IPS-20b (cell line): ENCODE measurements around the gene TMEM53.

ENCODE experiments used
- H3K27ac ChIP-seq: one replicate; pipeline ENCODE4 v1.5.1; 2013; ENCODE audit warnings: low read length
- H3K27me3 ChIP-seq: 2 replicates; pipeline ENCODE4 v1.6.1; 2013; ENCODE audit warnings: mild to moderate bottlenecking, low read length, inconsistent platforms; ENCODE audit not compliant: insufficient read depth
- H3K36me3 ChIP-seq: 2 replicates; pipeline ENCODE4 v1.6.1; 2013; ENCODE audit warnings: low read depth, mild to moderate bottlenecking, inconsistent platforms, low read length, moderate library complexity; ENCODE audit not compliant: insufficient read depth
- H3K4me1 ChIP-seq: 2 replicates; pipeline ENCODE4 v1.6.1; 2013; ENCODE audit warnings: mild to moderate bottlenecking, control low read depth, inconsistent platforms, low read length, moderate library complexity; ENCODE audit not compliant: insufficient read depth
- H3K4me3 ChIP-seq: 2 replicates; pipeline ENCODE4 v1.5.1; 2013; ENCODE audit warnings: mild to moderate bottlenecking, low read length, inconsistent platforms
- H3K9ac ChIP-seq: 2 replicates; pipeline ENCODE4 v1.6.1; 2013; ENCODE audit warnings: low read depth, mild to moderate bottlenecking, inconsistent platforms, low read length, moderate library complexity
- H3K9me3 ChIP-seq: 2 replicates; pipeline ENCODE4 v1.6.1; 2013; ENCODE audit warnings: mild to moderate bottlenecking, low read depth, low read length, inconsistent platforms; ENCODE audit not compliant: insufficient read depth

Gene TMEM53

DNA sequence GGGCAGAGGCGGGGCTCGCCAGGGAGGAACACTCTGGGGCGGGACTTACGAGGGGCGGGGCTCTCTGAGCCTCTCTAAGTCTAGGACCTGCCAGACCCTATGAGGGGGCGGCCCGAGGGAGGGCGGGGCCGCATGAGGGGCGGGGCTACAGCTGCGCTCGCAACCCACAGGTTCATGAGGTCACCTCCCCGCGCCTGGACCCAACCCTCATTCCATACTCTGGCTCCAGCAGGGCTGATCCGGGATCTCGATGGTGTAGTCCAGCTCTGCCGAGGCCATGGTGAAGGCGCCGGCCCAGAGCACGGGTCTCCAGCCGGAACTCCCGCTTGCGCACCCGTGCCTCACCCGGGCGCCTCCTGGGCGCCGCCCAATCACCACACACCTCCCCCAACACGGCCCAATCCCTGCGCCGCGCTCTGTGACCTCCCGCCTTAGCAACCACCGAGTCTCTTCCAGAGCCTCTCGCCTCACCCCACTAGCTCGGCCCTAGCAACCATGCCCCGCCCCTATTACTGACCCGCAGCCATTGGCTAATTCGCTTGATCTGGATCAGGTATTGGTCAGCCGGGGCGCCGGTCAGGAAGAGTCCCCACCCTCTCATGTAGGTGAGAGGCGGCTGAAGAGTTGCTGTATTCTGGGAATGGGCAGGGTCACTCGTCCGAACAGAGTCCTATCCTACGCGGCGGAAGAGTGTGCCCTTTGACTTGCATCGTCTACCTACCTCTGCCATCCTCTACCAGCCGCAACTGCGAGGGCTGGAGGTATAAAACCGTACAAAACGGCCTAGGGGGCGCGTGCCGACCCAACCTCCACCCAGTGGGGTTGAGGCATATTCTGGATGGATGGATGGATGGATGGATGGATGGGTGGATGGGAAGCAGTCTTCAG lies at the start of gene TMEM53, which contains the start of gene ARMH1:
Gene TMEM53, minus strand, starts transcription at position 369 of the 888 bp plus-strand sequence. Its CDS starts 90 bp downstream, at position 279.
Gene ARMH1, plus strand, starts transcription at position 602 of the 888 bp plus-strand sequence. CDS start 14,984 bp downstream, outside the sequence.
- Histone ChIP-seq H3K4me1 (peaks cover 9% of the 10 kb centered on the region), H3K27ac (no peak within 1 kb of the TSS)

DNA sequence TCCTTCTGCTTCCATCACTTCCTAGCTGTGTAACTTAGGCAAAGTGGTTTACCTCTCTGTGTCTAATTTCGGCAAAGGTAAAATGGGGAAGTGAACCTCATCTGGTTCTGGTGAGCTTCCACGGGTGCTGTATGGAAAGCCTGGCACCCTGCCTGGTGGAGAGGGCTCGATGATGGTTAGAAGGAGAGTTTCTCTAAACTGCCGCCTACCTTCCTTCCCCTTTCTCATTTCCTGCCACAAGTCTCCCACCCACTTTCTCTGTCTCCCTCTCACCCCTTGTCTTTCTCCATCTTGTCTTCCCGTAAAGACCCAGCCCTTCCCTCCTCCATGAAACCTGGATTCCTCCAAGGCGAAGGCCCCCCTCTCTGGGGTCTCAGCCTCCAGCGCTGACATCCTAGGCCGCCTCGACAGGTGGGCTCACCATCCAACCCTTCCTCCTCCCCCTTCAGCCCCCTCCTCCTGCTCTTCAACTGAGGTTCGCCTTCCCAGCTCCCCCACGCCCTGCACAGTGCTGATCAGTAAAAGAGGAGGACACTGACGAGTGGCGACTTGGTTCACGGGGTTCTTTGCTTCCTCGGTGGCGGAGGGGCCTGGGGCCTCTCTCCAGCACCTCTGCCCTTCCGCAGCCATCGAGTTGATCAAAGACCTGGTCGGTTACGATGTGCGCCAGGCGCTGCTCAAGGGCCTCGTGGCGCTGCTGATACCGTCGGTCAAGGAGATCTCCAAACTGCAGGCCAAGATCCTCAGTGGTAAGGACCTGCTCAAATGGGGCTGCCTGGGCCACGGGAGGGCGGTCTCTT lies 49.4 kb upstream of the TMEM53 start:
- no peaks in the 10 kb centered on the region for H3K36me3 ChIP-seq
- no peak overlapping the region for H3K9ac ChIP-seq
- no peaks in the 10 kb centered on the region for H3K27me3 ChIP-seq
- H3K27ac ChIP-seq = no peak overlapping the region
- H3K9me3 ChIP-seq = no peaks in the 10 kb centered on the region
- H3K4me3 ChIP-seq = no peak overlapping the region
- no peaks in the 10 kb centered on the region for H3K4me1 ChIP-seq

More for the DNA sequence above, at the start of gene TMEM53, which contains the start of gene ARMH1:
- Histone ChIP-seq H3K36me3 (no peaks in the 10 kb centered on the region), H3K27me3 (no peaks in the 10 kb centered on the region; the same call in 1 of the 2 replicates), H3K9me3 (no peaks in the 10 kb centered on the region), H3K4me3 (peak within 1 kb of the TSS; percentile 91), H3K9ac (peak within 1 kb of the TSS; percentile 86; the same call in 1 of the 2 replicates)

DNA sequence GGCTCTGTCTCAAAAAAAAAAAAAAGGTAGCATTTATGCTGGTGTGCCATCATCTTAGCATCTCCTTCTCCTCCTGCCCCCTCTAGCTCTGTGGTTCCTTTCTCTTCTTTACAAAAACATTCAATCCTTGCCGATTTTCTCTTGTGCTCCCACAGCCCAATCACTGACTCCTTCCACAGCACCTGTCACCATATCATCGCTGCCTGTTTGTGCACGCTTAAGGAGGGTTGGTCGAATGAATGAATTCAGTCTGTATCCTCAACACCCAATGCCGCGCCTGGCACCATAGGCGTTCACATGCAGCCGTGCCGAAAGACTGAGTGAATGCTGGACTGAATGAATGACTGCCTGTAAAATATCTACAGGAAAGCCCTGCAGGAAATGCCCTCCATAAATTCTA lies 48.8 kb upstream of the TMEM53 start:
- Histone ChIP-seq H3K4me3 (no peak overlapping the region), H3K36me3 (no peaks in the 10 kb centered on the region), H3K9ac (no peak overlapping the region), H3K4me1 (no peaks in the 10 kb centered on the region), H3K27me3 (no peaks in the 10 kb centered on the region), H3K27ac (no peak overlapping the region), H3K9me3 (no peaks in the 10 kb centered on the region)

DNA sequence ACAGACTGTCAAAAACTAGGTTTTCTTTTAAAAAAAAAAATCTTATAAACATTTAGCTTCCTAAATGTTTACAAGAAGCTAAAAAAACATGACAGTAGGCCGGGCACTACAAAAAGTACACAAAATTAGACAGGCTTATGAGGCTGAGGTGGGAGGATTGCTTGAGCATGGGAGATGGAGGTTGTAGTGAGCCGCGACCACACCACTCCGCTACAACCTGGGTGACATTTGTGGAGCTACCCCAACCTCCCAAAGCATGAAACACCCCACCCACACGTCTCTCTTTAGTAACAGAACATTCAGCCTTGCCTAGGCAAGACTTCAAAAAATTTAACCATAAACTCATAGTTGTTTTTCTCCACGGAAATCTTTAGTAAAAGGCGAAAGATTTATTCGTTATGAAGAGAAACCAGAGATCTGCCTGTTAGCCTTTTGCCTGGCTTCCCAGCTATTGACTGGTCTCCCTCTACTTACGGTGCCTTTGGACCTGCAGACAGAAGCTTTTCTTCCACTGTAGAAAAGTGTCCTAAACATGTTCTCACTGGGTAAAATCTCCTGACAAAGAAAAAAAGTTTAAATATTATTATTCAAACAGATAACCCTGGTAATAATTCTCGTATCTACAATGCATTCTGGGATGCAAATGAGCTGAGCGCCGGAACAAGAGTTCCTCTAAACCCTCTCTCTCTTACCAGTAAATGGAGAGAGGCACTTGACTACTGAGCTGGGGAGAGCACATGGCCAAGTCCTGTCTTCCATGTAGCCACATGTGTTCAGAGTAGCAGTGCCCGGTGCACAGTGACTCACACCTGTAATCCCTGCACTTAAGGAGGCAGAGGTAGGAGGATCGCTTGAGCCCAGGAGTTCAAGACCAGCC lies 47.4 kb upstream of the TMEM53 start:
- Histone ChIP-seq H3K4me3 (no peak overlapping the region), H3K36me3 (no peaks in the 10 kb centered on the region), H3K27me3 (no peaks in the 10 kb centered on the region), H3K9ac (peak overlapping the region; percentile 65), H3K4me1 (no peaks in the 10 kb centered on the region), H3K9me3 (no peaks in the 10 kb centered on the region), H3K27ac (no peak overlapping the region)

DNA sequence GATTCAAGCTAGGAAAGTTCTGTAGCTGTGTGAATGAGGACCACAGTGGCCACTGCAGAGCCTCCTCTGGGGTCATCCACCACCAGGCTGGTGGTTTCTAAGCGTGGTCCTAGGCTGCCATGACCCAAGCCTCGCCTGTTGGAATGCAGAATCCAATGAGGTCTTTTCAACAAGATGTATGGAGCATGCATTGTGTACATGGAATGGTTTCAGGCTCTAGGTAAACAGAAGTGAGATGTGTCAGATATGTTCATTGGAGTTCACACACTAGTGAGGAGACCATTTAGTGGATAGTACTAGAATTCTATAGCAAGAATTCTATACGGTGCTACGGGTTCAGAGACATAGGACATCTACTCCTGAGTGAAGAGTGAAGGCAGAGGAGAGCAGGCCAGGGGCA lies 46.0 kb upstream of the TMEM53 start:
- H3K27me3 ChIP-seq = no peaks in the 10 kb centered on the region
- no peak overlapping the region for H3K27ac ChIP-seq
- no peaks in the 10 kb centered on the region for H3K36me3 ChIP-seq
- H3K4me1 ChIP-seq = no peaks in the 10 kb centered on the region
- H3K9ac ChIP-seq = no peak overlapping the region
- H3K4me3 ChIP-seq = no peak overlapping the region
- no peaks in the 10 kb centered on the region for H3K9me3 ChIP-seq

DNA sequence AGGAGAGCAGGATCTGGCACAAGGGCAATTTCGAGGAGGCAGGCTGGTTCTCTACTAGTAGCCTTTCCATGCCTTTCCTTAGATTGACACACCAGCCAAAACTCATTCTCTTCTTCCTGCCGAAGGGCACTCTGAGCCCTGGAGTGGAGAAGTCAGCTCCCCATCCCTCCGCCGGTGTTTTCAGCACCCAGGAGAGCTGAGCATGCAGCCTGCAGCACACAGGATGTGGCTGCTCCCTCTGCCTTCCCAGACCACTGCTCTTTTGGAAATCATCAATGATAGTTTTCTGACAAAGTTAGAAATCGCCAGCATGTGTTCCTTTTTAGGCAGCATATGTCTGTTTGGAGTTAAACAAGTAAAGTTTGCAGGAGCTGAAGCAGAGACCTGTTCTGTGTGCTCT lies 45.0 kb upstream of the TMEM53 start:
- H3K4me1 ChIP-seq = no peaks in the 10 kb centered on the region
- H3K9me3 ChIP-seq = no peaks in the 10 kb centered on the region
- H3K27ac ChIP-seq = no peak overlapping the region
- no peaks in the 10 kb centered on the region for H3K27me3 ChIP-seq
- no peaks in the 10 kb centered on the region for H3K36me3 ChIP-seq
- H3K4me3 ChIP-seq = no peak overlapping the region
- no peak overlapping the region for H3K9ac ChIP-seq

DNA sequence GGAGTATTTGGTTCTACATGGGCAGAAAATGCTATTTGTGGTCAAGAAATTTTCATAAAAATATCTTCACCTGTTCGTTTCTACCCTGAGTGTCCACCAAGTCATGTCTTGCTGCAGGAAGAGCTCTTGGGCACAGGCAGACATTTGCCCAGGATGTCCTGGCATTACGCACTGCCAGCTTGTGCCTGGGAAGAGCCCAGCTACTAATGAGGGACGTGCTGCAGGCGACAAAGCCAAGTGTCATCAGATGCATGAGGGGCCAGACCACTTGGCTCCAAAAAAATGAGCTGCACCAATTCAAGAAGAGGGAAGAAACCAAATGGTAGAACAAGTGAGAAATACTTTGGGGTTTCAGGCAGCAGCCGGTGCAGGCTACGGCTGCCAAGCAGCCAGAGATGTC lies 43.8 kb upstream of the TMEM53 start:
- H3K27me3 ChIP-seq = no peaks in the 10 kb centered on the region
- no peak overlapping the region for H3K9ac ChIP-seq
- H3K4me1 ChIP-seq = no peaks in the 10 kb centered on the region
- H3K27ac ChIP-seq = no peak overlapping the region
- no peaks in the 10 kb centered on the region for H3K9me3 ChIP-seq
- H3K36me3 ChIP-seq = no peaks in the 10 kb centered on the region
- H3K4me3 ChIP-seq = no peak overlapping the region

DNA sequence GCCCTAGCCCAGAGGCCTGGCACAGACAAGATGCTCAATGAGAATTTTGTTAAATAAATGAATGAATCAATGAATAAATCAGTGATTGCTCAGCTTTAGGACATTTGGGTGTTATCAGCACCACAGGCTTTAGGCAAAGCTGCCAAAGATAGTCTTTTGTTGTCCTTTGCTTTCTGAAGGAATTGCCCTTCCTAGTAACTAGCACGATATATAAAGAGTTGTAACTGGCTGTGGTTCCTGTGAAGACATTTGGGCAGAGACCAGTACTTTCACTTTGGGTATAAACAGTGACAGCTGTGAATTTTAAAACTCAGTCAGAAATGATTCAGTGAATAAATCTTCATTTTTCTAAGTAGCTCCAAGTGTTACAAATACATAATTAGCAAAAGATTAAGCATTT lies 43.4 kb upstream of the TMEM53 start:
- Histone ChIP-seq H3K4me3 (no peak overlapping the region), H3K27me3 (no peaks in the 10 kb centered on the region), H3K9ac (no peak overlapping the region), H3K4me1 (no peaks in the 10 kb centered on the region), H3K9me3 (no peaks in the 10 kb centered on the region), H3K27ac (no peak overlapping the region), H3K36me3 (no peaks in the 10 kb centered on the region)

DNA sequence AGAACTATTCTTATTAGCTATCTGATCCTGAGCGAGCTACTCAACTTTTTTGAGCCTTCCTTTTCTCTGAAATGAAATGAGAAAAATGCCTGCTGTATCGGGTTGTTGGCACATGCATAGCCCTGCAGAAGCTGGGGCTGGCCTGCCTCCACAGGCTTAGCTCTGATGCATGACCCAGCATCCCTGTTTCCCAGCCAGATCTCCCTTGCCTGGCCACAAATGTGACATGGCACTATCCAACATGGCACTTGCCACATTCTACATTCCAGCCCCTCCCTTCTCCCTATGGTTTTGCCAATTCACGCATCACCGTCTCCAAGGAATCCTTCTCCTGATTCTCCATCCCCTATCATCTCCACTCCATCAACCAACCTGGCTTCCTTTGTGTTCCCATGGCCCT lies 42.9 kb upstream of the TMEM53 start:
- H3K4me1 ChIP-seq = no peaks in the 10 kb centered on the region
- H3K27me3 ChIP-seq = no peaks in the 10 kb centered on the region
- no peaks in the 10 kb centered on the region for H3K9me3 ChIP-seq
- no peak overlapping the region for H3K27ac ChIP-seq
- H3K9ac ChIP-seq = no peak overlapping the region
- no peaks in the 10 kb centered on the region for H3K36me3 ChIP-seq
- no peak overlapping the region for H3K4me3 ChIP-seq

DNA sequence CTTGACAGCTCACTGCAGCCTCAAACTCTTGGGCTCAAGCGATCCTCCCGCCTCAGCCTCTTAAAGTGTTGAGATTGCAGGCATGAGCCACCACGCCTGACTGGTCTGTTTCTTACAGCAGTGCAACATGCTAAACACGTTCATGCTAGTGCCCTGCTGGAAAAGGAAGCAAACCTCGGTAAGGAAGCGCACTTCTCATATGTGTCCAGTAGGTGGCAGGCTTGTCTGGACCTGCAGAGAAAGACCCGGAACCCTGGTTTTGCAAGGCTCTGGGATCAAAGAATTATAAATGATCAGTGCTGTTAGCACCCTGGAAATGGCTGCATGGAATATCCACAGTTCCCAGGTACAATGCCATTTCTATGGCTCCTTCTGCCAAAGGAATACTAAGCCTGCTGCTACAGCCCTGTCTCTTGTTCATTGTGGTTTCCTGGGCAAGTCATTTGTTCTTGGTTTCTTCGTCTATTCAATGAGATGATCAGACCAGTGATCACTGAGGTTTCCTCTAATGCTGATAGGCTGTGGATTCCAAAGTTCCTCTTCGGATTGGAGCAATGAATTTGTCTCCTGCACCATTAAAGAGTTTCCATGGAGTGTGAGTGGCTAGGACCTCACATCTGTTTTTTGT lies 40.8 kb upstream of the TMEM53 start:
- Histone ChIP-seq H3K27me3 (no peaks in the 10 kb centered on the region), H3K36me3 (no peaks in the 10 kb centered on the region), H3K9ac (no peak overlapping the region), H3K4me1 (no peaks in the 10 kb centered on the region), H3K4me3 (no peak overlapping the region), H3K9me3 (no peaks in the 10 kb centered on the region), H3K27ac (no peak overlapping the region)

DNA sequence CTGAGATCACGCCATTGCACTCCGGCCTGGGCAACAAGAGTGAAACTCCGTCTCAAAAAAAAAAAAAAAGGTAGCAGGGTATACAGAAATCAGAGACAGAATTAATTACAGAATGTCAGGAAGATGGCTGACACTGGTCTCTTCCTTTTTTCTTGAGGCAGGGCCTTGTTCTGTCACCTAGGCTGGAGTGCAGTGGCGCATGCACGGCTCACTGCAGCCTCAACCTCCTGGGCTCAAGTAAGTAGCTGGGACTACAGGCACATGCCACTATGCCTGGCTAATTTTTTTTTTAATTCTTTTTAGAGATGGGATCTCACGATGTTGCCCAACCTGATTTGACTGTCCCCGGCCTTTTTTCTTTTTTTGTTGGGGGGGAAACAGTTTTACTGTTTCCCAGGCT lies 40.3 kb upstream of the TMEM53 start:
- no peaks in the 10 kb centered on the region for H3K27me3 ChIP-seq
- H3K36me3 ChIP-seq = no peaks in the 10 kb centered on the region
- no peak overlapping the region for H3K27ac ChIP-seq
- H3K4me1 ChIP-seq = no peaks in the 10 kb centered on the region
- no peak overlapping the region for H3K9ac ChIP-seq
- no peaks in the 10 kb centered on the region for H3K9me3 ChIP-seq
- H3K4me3 ChIP-seq = no peak overlapping the region
